Panc1 (cell line): ENCODE results near the gene MAGEA4. TPM values are rescaled to one million over a fixed set of nuclear protein-coding genes. Genes with fewer than 3 reads are reported as not detected.

Source experiments
- ATAC-seq: fragments of 200-7000 bp; cut with Tn5 transposase; 2 replicates; pipeline ENCODE4 v1.9.1; 2020; ENCODE audit warnings: mild to moderate bottlenecking, moderate library complexity
- BruUV-seq: library from RNA; stranded (reverse); fragments of 400-500 nt; replicated peaks from 2 replicates; lab custom pipeline; 2021; lab: Mats Ljungman, UMichigan
- CTCF ChIA-PET: fragments of 300-600 bp; sonication (Branson Sonifier 250); formaldehyde crosslinking; loops from one replicate; lab custom pipeline; 2022; ENCODE audit warnings: antibody characterized with exemption; lab: Charles Lee
- POLR2A ChIA-PET: fragments of 300-600 bp; sonication (Branson Sonifier 250); formaldehyde crosslinking; loops from one replicate; lab custom pipeline; 2022; ENCODE audit warnings: antibody characterized with exemption; lab: Charles Lee
- DNase-seq: peaks from one replicate; pipeline ENCODE4 v3.0.0-alpha.2; 2010; ENCODE audit warnings: low read depth, low spot score
- H3K27ac ChIP-seq: 2 replicates; pipeline ENCODE4 v1.5.1; 2011; ENCODE audit warnings: mild to moderate bottlenecking, low read length, inconsistent platforms
- H3K27me3 ChIP-seq: fragments of 200-500 bp; sonication (Bioruptor generic); 2 replicates; pipeline ENCODE4 v1.6.0; 2014; ENCODE audit warnings: low read length, inconsistent platforms; ENCODE audit not compliant: control insufficient read depth, insufficient read depth
- H3K36me3 ChIP-seq: fragments of 200-500 bp; sonication (Bioruptor generic); 2 replicates; pipeline ENCODE4 v1.5.1; 2014; ENCODE audit warnings: inconsistent platforms, mild to moderate bottlenecking, low read length, moderate library complexity; ENCODE audit not compliant: control insufficient read depth, insufficient read depth
- H3K4me1 ChIP-seq: 2 replicates; pipeline ENCODE4 v1.5.1; 2011; ENCODE audit warnings: inconsistent platforms, mild to moderate bottlenecking, low read length, moderate library complexity; ENCODE audit not compliant: control insufficient read depth, insufficient read depth
- H3K4me3 ChIP-seq, 2 experiments: 2 replicates each; pipeline ENCODE4 v1.5.1; 2011 to 2012; ENCODE audit warnings: low read depth in 2 of 2, low read length in 2 of 2, mild to moderate bottlenecking in 2 of 2, inconsistent platforms in 1 of 2, moderate library complexity in 1 of 2
- H3K9me3 ChIP-seq: fragments of 200-500 bp; sonication (Bioruptor generic); 2 replicates; pipeline ENCODE4 v1.5.1; 2014; ENCODE audit warnings: low read depth, mild to moderate bottlenecking, inconsistent platforms, low read length, moderate library complexity; ENCODE audit not compliant: control insufficient read depth, insufficient read depth
- CTCF ChIP-seq: fragments of 450-650 bp; IDR thresholded peaks from 2 replicates; pipeline ENCODE4 v1.5.1; 2017; ENCODE audit warnings: mild to moderate bottlenecking
- POLR2AphosphoS5 ChIP-seq: IDR thresholded peaks from 2 replicates; pipeline ENCODE4 v1.6.1; 2012; ENCODE audit warnings: mild to moderate bottlenecking, low read depth, low read length, moderate library complexity
- SIN3A ChIP-seq: IDR thresholded peaks from 2 replicates; pipeline ENCODE4 v1.6.1; 2012; ENCODE audit warnings: low read depth, mild to moderate bottlenecking, low read length, moderate library complexity, borderline replicate concordance; ENCODE audit not compliant: insufficient read depth
- TCF7L2 ChIP-seq: IDR thresholded peaks from 2 replicates; pipeline ENCODE4 v1.6.1; 2011; ENCODE audit warnings: mild to moderate bottlenecking, low read depth, low read length, inconsistent platforms
- in situ Hi-C: cut with HindIII; loops from 2 replicates; pipeline ENCODE4 v1.10.0; 2016; ENCODE audit warnings: low sequenced_read_pairs, low pct_unique_long_range_greater_than_20kb
- intact Hi-C: fragments of 100-400 bp; cut with micrococcal nuclease; formaldehyde crosslinking; loops from one replicate; pipeline ENCODE4 v1.10.0; 2022; ENCODE audit not compliant: unreplicated experiment
- total RNA-seq: library from RNA; stranded (reverse); gene quantifications from one replicate; pipeline ENCODE4 v1.2.1, GENCODE V29; 2021; ENCODE audit not compliant: unreplicated experiment
- TF ChIP-seq, protein P1 (sequence below), 2 experiments: IDR thresholded peaks; 2 replicates each; pipeline ENCODE4 v1.6.1; 2011 to 2012; ENCODE audit warnings: low read depth in 2 of 2, control low read depth in 1 of 2, low read length in 1 of 2, mild to moderate bottlenecking in 1 of 2, moderate library complexity in 1 of 2; ENCODE audit not compliant: insufficient read depth in 1 of 2

Gene MAGEA4
- total RNA-seq, 1 experiment from 2014 or later = not detected

- Histone ChIP-seq H3K36me3 (no peaks in the 10 kb centered on the region), H3K4me3 (no peak overlapping the region), H3K4me1 (no peaks in the 10 kb centered on the region), H3K9me3 (no peaks in the 10 kb centered on the region), H3K27me3 (no peaks in the 10 kb centered on the region), H3K27ac (no peak overlapping the region)
- BruUV-seq = no TSS peak
- intact Hi-C loops (no loop called here), in situ Hi-C loops (no loop called here)
- TF ChIP-seq TCF7L2 (no peak), POLR2AphosphoS5 (no peak), SIN3A (no peak), CTCF (no peak)
- TF ChIP-seq, protein P1, sequence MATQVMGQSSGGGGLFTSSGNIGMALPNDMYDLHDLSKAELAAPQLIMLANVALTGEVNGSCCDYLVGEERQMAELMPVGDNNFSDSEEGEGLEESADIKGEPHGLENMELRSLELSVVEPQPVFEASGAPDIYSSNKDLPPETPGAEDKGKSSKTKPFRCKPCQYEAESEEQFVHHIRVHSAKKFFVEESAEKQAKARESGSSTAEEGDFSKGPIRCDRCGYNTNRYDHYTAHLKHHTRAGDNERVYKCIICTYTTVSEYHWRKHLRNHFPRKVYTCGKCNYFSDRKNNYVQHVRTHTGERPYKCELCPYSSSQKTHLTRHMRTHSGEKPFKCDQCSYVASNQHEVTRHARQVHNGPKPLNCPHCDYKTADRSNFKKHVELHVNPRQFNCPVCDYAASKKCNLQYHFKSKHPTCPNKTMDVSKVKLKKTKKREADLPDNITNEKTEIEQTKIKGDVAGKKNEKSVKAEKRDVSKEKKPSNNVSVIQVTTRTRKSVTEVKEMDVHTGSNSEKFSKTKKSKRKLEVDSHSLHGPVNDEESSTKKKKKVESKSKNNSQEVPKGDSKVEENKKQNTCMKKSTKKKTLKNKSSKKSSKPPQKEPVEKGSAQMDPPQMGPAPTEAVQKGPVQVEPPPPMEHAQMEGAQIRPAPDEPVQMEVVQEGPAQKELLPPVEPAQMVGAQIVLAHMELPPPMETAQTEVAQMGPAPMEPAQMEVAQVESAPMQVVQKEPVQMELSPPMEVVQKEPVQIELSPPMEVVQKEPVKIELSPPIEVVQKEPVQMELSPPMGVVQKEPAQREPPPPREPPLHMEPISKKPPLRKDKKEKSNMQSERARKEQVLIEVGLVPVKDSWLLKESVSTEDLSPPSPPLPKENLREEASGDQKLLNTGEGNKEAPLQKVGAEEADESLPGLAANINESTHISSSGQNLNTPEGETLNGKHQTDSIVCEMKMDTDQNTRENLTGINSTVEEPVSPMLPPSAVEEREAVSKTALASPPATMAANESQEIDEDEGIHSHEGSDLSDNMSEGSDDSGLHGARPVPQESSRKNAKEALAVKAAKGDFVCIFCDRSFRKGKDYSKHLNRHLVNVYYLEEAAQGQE (IDR thresholded peaks at IDR 0.05; ENCODE audit: insufficient read depth in 1 of 2, low read depth in 2 of 2, low read length in 1 of 2) = no peak
- ATAC-seq (no peak), DNase-seq (no peak)
- ChIA-PET CTCF (no interaction called here), POLR2A (no interaction called here)
Observed at GRCh38 chrX:151899622-151900021, 13.1 kb upstream of the MAGEA4 start.

GRCh38 chrX:151901826-151902225, 10.9 kb upstream of the MAGEA4 start:
- ChIA-PET CTCF (no interaction called here), POLR2A (interaction anchor here (0.7 kb wide), 1 partner anchor 121 kb away, joined by 7 read pairs; no protein-coding TSS in a partner anchor)
- no peaks in the 10 kb centered on the region for H3K27me3 ChIP-seq
- no TSS peak for BruUV-seq
- H3K4me1 ChIP-seq = no peaks in the 10 kb centered on the region
- DNase-seq (no peak), ATAC-seq (no peak)
- in situ Hi-C loops = no loop called here
- no peaks in the 10 kb centered on the region for H3K36me3 ChIP-seq
- H3K27ac ChIP-seq = no peak overlapping the region
- TF ChIP-seq CTCF (no peak), POLR2AphosphoS5 (no peak), TCF7L2 (no peak), SIN3A (no peak)
- TF ChIP-seq, protein P1 (IDR thresholded peaks at IDR 0.05; ENCODE audit: insufficient read depth in 1 of 2, low read depth in 2 of 2, low read length in 1 of 2) = no peak
- intact Hi-C loops = no loop called here
- H3K9me3 ChIP-seq = no peaks in the 10 kb centered on the region
- no peak overlapping the region for H3K4me3 ChIP-seq
